ENCODE results near the gene TFAP2E. TPM values are rescaled to one million over a fixed set of nuclear protein-coding genes. Genes with fewer than 3 reads are reported as not detected.

The TFAP2E gene
- 9.8 and 10.9 TPM in 2 replicates for total RNA-seq (2014; rRNA removed; shearing (Covaris generic))

- Histone ChIP-seq H3K27me3 (no peaks in the 10 kb centered on the region), H3K27ac (peak within 1 kb of the TSS; percentile 79), H3K9me3 (replicated peaks) (no peaks in the 10 kb centered on the region), H3K36me3 (peaks cover 5% of the 10 kb centered on the region), H3K4me1 (peaks cover 32% of the 10 kb centered on the region), H3K4me3 (peak within 1 kb of the TSS; percentile 88)
- peak; percentile 86 for DNase-seq
Observed at GRCh38 chr1:35573198-35574124, at the start of gene TFAP2E. Gene TFAP2E, plus strand, starts transcription at chr1:35573314. Its CDS starts 264 bp downstream, at chr1:35573578.

- Histone ChIP-seq H3K4me3 (no peak overlapping the region), H3K4me1 (no peaks in the 10 kb centered on the region), H3K27me3 (no peaks in the 10 kb centered on the region), H3K36me3 (no peaks in the 10 kb centered on the region), H3K9me3 (replicated peaks) (peaks cover 3% of the 10 kb centered on the region), H3K27ac (no peak overlapping the region)
- no peak for DNase-seq
Observed at GRCh38 chr1:35524106-35524505, 49.0 kb upstream of the TFAP2E start.

- peaks cover 3% of the 10 kb centered on the region for H3K9me3 ChIP-seq (replicated peaks)
- no peak overlapping the region for H3K27ac ChIP-seq
- H3K4me1 ChIP-seq: no peaks in the 10 kb centered on the region
- H3K27me3 ChIP-seq: no peaks in the 10 kb centered on the region
- no peak overlapping the region for H3K4me3 ChIP-seq
- DNase-seq: no peak
- H3K36me3 ChIP-seq: peaks cover 19% of the 10 kb centered on the region
Observed at GRCh38 chr1:35530168-35530567, 42.9 kb upstream of the TFAP2E start.

- H3K4me3 ChIP-seq: no peak overlapping the region
- H3K27ac ChIP-seq: no peak overlapping the region
- no peak for DNase-seq
- H3K9me3 ChIP-seq (replicated peaks): no peaks in the 10 kb centered on the region; the same call in 1 of the 2 replicates
- peaks cover 19% of the 10 kb centered on the region for H3K36me3 ChIP-seq
- no peaks in the 10 kb centered on the region for H3K4me1 ChIP-seq
- H3K27me3 ChIP-seq: no peaks in the 10 kb centered on the region
Observed at GRCh38 chr1:35530946-35531345, 42.2 kb upstream of the TFAP2E start.

- Histone ChIP-seq H3K27me3 (no peaks in the 10 kb centered on the region), H3K4me1 (no peaks in the 10 kb centered on the region), H3K36me3 (peaks cover 21% of the 10 kb centered on the region), H3K9me3 (replicated peaks) (no peaks in the 10 kb centered on the region; the same call in 1 of the 2 replicates), H3K4me3 (no peak overlapping the region), H3K27ac (no peak overlapping the region)
- DNase-seq: no peak
Observed at GRCh38 chr1:35531368-35531767, 41.7 kb upstream of the TFAP2E start.

- Histone ChIP-seq H3K27ac (no peak overlapping the region), H3K36me3 (peaks cover 22% of the 10 kb centered on the region), H3K4me1 (no peaks in the 10 kb centered on the region), H3K9me3 (replicated peaks) (no peaks in the 10 kb centered on the region), H3K4me3 (no peak overlapping the region), H3K27me3 (no peaks in the 10 kb centered on the region)
- DNase-seq: no peak
Observed at GRCh38 chr1:35532497-35533223, 40.5 kb upstream of the TFAP2E start.

GRCh38 chr1:35533586-35533985 lies 39.5 kb upstream of the TFAP2E start:
- Histone ChIP-seq H3K9me3 (replicated peaks) (no peaks in the 10 kb centered on the region), H3K27ac (no peak overlapping the region), H3K4me3 (no peak overlapping the region), H3K27me3 (no peaks in the 10 kb centered on the region), H3K36me3 (peaks cover 22% of the 10 kb centered on the region), H3K4me1 (0 out of 2 replicates have a peak, but pooled peaks cover 4% of the 10 kb centered on the region)
- no peak for DNase-seq

- Histone ChIP-seq H3K27ac (no peak overlapping the region), H3K4me3 (no peak overlapping the region), H3K36me3 (peaks cover 21% of the 10 kb centered on the region), H3K4me1 (peaks cover 13% of the 10 kb centered on the region; the same call in 1 of the 2 replicates), H3K9me3 (replicated peaks) (no peaks in the 10 kb centered on the region), H3K27me3 (no peaks in the 10 kb centered on the region)
- DNase-seq: no peak
Observed at GRCh38 chr1:35535243-35535642, 37.9 kb upstream of the TFAP2E start.

GRCh38 chr1:35536556-35537162 lies 36.5 kb upstream of the TFAP2E start:
- Histone ChIP-seq H3K4me3 (no peak overlapping the region), H3K4me1 (peaks cover 15% of the 10 kb centered on the region; the same call in 1 of the 2 replicates), H3K27ac (no peak overlapping the region), H3K36me3 (peaks cover 7% of the 10 kb centered on the region), H3K9me3 (replicated peaks) (no peaks in the 10 kb centered on the region), H3K27me3 (no peaks in the 10 kb centered on the region)
- DNase-seq: no peak

GRCh38 chr1:35537806-35538205 lies 35.3 kb upstream of the TFAP2E start:
- no peaks in the 10 kb centered on the region for H3K27me3 ChIP-seq
- no peak for DNase-seq
- no peak overlapping the region for H3K27ac ChIP-seq
- peaks cover 6% of the 10 kb centered on the region; the same call in 1 of the 2 replicates for H3K36me3 ChIP-seq
- peaks cover 15% of the 10 kb centered on the region; the same call in 1 of the 2 replicates for H3K4me1 ChIP-seq
- no peaks in the 10 kb centered on the region for H3K9me3 ChIP-seq (replicated peaks)
- H3K4me3 ChIP-seq: no peak overlapping the region

- Histone ChIP-seq H3K9me3 (replicated peaks) (no peaks in the 10 kb centered on the region), H3K27ac (no peak overlapping the region), H3K4me3 (no peak overlapping the region), H3K36me3 (peaks cover 8% of the 10 kb centered on the region; the same call in 1 of the 2 replicates), H3K4me1 (peaks cover 15% of the 10 kb centered on the region; the same call in 1 of the 2 replicates), H3K27me3 (no peaks in the 10 kb centered on the region)
- DNase-seq: no peak
Observed at GRCh38 chr1:35539073-35539823, 33.9 kb upstream of the TFAP2E start.

GRCh38 chr1:35539824-35540261 lies 33.3 kb upstream of the TFAP2E start:
- H3K27ac ChIP-seq: no peak overlapping the region
- no peaks in the 10 kb centered on the region for H3K9me3 ChIP-seq (replicated peaks)
- no peaks in the 10 kb centered on the region for H3K27me3 ChIP-seq
- DNase-seq: no peak
- no peak overlapping the region for H3K4me3 ChIP-seq
- H3K4me1 ChIP-seq: peaks cover 15% of the 10 kb centered on the region; the same call in 1 of the 2 replicates
- H3K36me3 ChIP-seq: peaks cover 12% of the 10 kb centered on the region; the same call in 1 of the 2 replicates

GRCh38 chr1:35544976-35545375 lies 28.1 kb upstream of the TFAP2E start:
- Histone ChIP-seq H3K4me3 (no peak overlapping the region), H3K9me3 (replicated peaks) (no peaks in the 10 kb centered on the region), H3K4me1 (peaks cover 5% of the 10 kb centered on the region; the same call in 1 of the 2 replicates), H3K27me3 (no peaks in the 10 kb centered on the region), H3K27ac (no peak overlapping the region), H3K36me3 (peaks cover 31% of the 10 kb centered on the region)
- DNase-seq: peak; percentile 57 to 61

- no peaks in the 10 kb centered on the region for H3K4me1 ChIP-seq
Observed at GRCh38 chr1:35546614-35547013, 26.5 kb upstream of the TFAP2E start.

More at GRCh38 chr1:35546614-35547013, 26.5 kb upstream of the TFAP2E start:
- no peak overlapping the region for H3K4me3 ChIP-seq
- H3K27ac ChIP-seq: no peak overlapping the region
- no peaks in the 10 kb centered on the region for H3K27me3 ChIP-seq
- DNase-seq: no peak
- no peaks in the 10 kb centered on the region for H3K9me3 ChIP-seq (replicated peaks)
- peaks cover 42% of the 10 kb centered on the region for H3K36me3 ChIP-seq

Data from SJCRH30 (cell line).